Breast epithelium (tissue), 4 donors: ENCODE results near the gene PDGFB. TPM values are rescaled to one million over a fixed set of nuclear protein-coding genes. Genes with fewer than 3 reads are reported as not detected.
"Not testable (repeated sequence)": the region's sequence is repeated elsewhere in the genome, so short reads cannot be mapped to it uniquely, and the experiment has no call there.

Experiments
- DNase-seq, 2 donors: peaks; one replicate each; pipeline ENCODE4 v3.0.0-alpha.2; 2019; ENCODE audit warnings: low spot score in 2 of 2
- H3K27ac ChIP-seq, 2 donors: fragments of 200-600 bp; sonication (generic) in 1 of 2; one replicate each; pipeline ENCODE4 v1.5.1; 2016 to 2019; ENCODE audit warnings: mild to moderate bottlenecking in 1 of 2
- H3K27me3 ChIP-seq, 2 donors: fragments of 200-600 bp; sonication (generic) in 1 of 2; one replicate each; pipeline versions ENCODE4 v1.5.1 to v1.6.0; 2017 to 2019; ENCODE audit warnings: control low read depth in 1 of 2, mild to moderate bottlenecking in 1 of 2
- H3K36me3 ChIP-seq: fragments of 200-600 bp; one replicate; pipeline ENCODE4 v1.5.1; 2019
- H3K4me1 ChIP-seq, 2 donors: fragments of 200-600 bp; sonication (generic); one replicate each; pipeline ENCODE4 v1.5.1; 2016 to 2019; ENCODE audit warnings: control low read depth in 1 of 2
- H3K4me3 ChIP-seq, 3 donors: fragments of 200-600 bp; sonication (generic); 1 replicate in 2 of 3; 2 replicates in 1 of 3; pipeline ENCODE4 v1.5.1; 2016 to 2019; ENCODE audit warnings: mild to moderate bottlenecking in 3 of 3, moderate library complexity in 2 of 3
- H3K9me3 ChIP-seq, 2 donors: fragments of 200-600 bp; sonication (generic) in 1 of 2; one replicate each; pipeline ENCODE4 v1.5.1; 2016 to 2019; ENCODE audit warnings: control low read depth in 1 of 2
- CTCF ChIP-seq, 3 donors: fragments of 450-650 bp; IDR thresholded peaks; one replicate each; pipeline ENCODE4 v1.5.1; 2016 to 2017; ENCODE audit warnings: antibody characterized with exemption in 3 of 3, mild to moderate bottlenecking in 3 of 3, moderate library complexity in 3 of 3
- POLR2A ChIP-seq: fragments of 450-650 bp; IDR thresholded peaks from one replicate; pipeline ENCODE4 v1.6.1; 2016; ENCODE audit warnings: antibody characterized with exemption, mild to moderate bottlenecking, moderate library complexity
- POLR2AphosphoS5 ChIP-seq, 3 donors: sonication (generic); formaldehyde crosslinking; IDR thresholded peaks; one replicate each; pipeline ENCODE4 v1.6.1; 2017; ENCODE audit warnings: antibody characterized with exemption in 3 of 3
- intact Hi-C: fragments of 100-400 bp; cut with DNase I; formaldehyde crosslinking; loops from one replicate; pipeline ENCODE4 v1.15.1; 2023; ENCODE audit warnings: low total_unique reads
- total RNA-seq, 3 donors: library from RNA; depleted of rRNA; stranded (reverse); fragments of >200 nt; gene quantifications; one replicate each; pipeline ENCODE4 v1.1.0, GENCODE V29; 2016

PDGFB gene
- total RNA-seq, 3 donors from 2014 or later: 5.3 to 11.1 (median 8.5) TPM

GRCh38 chr22:39221999-39222686 lies 22.6 kb downstream of the PDGFB start:
- no peak for DNase-seq
- Histone ChIP-seq H3K36me3 (no peaks in the 10 kb centered on the region), H3K4me1 (no peaks in the 10 kb centered on the region), H3K27me3 (no peaks in the 10 kb centered on the region), H3K4me3 (no peak overlapping the region), H3K9me3 (no peaks in the 10 kb centered on the region), H3K27ac (no peak overlapping the region)
- no peak for TF ChIP-seq POLR2AphosphoS5 (IDR thresholded peaks at IDR 0.05)
- TF ChIP-seq POLR2A: no peak
- no peak for TF ChIP-seq CTCF (IDR thresholded peaks at IDR 0.05)
- intact Hi-C loops: no loop called here

- intact Hi-C loops: no loop called here
- no peak overlapping the region for H3K27ac ChIP-seq
- H3K36me3 ChIP-seq: no peaks in the 10 kb centered on the region
- TF ChIP-seq CTCF (IDR thresholded peaks at IDR 0.05): no peak
- TF ChIP-seq POLR2A: no peak
- no peak for TF ChIP-seq POLR2AphosphoS5 (IDR thresholded peaks at IDR 0.05)
- no peak for DNase-seq
- no peaks in the 10 kb centered on the region for H3K9me3 ChIP-seq
- H3K4me1 ChIP-seq: no peaks in the 10 kb centered on the region
- no peaks in the 10 kb centered on the region for H3K27me3 ChIP-seq
- H3K4me3 ChIP-seq: no peak overlapping the region
These were observed 23.6 kb downstream of the PDGFB start for GRCh38 chr22:39220890-39221850.

GRCh38 chr22:39220450-39220849 lies 24.3 kb downstream of the PDGFB start:
- Histone ChIP-seq H3K27ac (no peak overlapping the region), H3K4me3 (no peak overlapping the region), H3K4me1 (no peaks in the 10 kb centered on the region), H3K27me3 (no peaks in the 10 kb centered on the region), H3K36me3 (no peaks in the 10 kb centered on the region), H3K9me3 (no peaks in the 10 kb centered on the region)
- intact Hi-C loops: no loop called here
- TF ChIP-seq POLR2A: no peak
- TF ChIP-seq CTCF (IDR thresholded peaks at IDR 0.05): no peak
- TF ChIP-seq POLR2AphosphoS5 (IDR thresholded peaks at IDR 0.05): no peak
- DNase-seq: no peak

- no peak for DNase-seq
- intact Hi-C loops: no loop called here
These were observed 25.4 kb downstream of the PDGFB start for GRCh38 chr22:39219071-39220039.

GRCh38 chr22:39218432-39218831 lies 26.4 kb downstream of the PDGFB start:
- DNase-seq, intact Hi-C loops, H3K27me3 ChIP-seq, H3K9me3 ChIP-seq, H3K36me3 ChIP-seq, H3K27ac ChIP-seq, H3K4me3 ChIP-seq: not testable (repeated sequence)
- peaks cover 0 to 18% of the 10 kb centered on the region in 2 donors for H3K4me1 ChIP-seq

More at GRCh38 chr22:39219071-39220039, 25.4 kb downstream of the PDGFB start:
- TF ChIP-seq POLR2AphosphoS5 (IDR thresholded peaks at IDR 0.05) (no peak), CTCF (IDR thresholded peaks at IDR 0.05) (no peak), POLR2A (no peak)
- no peaks in the 10 kb centered on the region for H3K9me3 ChIP-seq
- H3K27me3 ChIP-seq: no peaks in the 10 kb centered on the region
- no peak overlapping the region for H3K4me3 ChIP-seq
- H3K36me3 ChIP-seq: no peaks in the 10 kb centered on the region
- H3K4me1 ChIP-seq: peaks cover 0 to 10% of the 10 kb centered on the region in 2 donors
- no peak overlapping the region for H3K27ac ChIP-seq
